ENCODE measurements around the gene TP53. TPM values are rescaled to one million over a fixed set of nuclear protein-coding genes. Genes with fewer than 3 reads are reported as not detected.

The TP53 gene
- total and polyA plus RNA-seq, 8 donors = 50.9 to 90.4 (median 80.6) TPM

DNA sequence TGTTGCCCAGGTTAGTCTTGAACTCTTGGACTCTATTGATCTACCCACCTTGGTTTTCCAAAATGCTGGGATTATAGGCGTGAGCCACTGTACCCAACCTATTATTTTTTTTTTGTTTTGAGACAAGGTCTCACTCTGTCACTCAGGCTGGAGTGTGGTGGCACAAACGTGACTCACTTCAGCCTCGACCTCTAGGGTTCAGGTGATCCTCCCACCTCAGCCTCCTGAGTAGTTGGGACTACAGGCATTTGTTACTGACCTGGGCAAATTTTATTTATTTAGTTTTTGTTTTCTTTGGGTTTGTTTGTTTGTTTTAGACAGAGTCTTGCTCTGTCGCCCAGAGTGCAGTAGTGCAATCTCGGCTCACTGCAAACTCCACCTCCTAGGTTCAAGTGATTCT lies 63.6 kb downstream of the TP53 start:
- no peak overlapping the region for H3K4me3 ChIP-seq
- H3K9me3 ChIP-seq = no peaks in the 10 kb centered on the region
- DNase-seq (no peak), ATAC-seq (no peak)
- H3K4me1 ChIP-seq = peaks cover 10 to 20% of the 10 kb centered on the region in 2 donors
- intact Hi-C loops (cut with DNase I) = no loop called here
- no peaks in the 10 kb centered on the region for H3K27me3 ChIP-seq
- H3K36me3 ChIP-seq = no peaks in the 10 kb centered on the region
- H3K27ac ChIP-seq = no peak overlapping the region
- TF ChIP-seq, protein P1, sequence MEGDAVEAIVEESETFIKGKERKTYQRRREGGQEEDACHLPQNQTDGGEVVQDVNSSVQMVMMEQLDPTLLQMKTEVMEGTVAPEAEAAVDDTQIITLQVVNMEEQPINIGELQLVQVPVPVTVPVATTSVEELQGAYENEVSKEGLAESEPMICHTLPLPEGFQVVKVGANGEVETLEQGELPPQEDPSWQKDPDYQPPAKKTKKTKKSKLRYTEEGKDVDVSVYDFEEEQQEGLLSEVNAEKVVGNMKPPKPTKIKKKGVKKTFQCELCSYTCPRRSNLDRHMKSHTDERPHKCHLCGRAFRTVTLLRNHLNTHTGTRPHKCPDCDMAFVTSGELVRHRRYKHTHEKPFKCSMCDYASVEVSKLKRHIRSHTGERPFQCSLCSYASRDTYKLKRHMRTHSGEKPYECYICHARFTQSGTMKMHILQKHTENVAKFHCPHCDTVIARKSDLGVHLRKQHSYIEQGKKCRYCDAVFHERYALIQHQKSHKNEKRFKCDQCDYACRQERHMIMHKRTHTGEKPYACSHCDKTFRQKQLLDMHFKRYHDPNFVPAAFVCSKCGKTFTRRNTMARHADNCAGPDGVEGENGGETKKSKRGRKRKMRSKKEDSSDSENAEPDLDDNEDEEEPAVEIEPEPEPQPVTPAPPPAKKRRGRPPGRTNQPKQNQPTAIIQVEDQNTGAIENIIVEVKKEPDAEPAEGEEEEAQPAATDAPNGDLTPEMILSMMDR (IDR thresholded peaks at IDR 0.05) = no peak

DNA sequence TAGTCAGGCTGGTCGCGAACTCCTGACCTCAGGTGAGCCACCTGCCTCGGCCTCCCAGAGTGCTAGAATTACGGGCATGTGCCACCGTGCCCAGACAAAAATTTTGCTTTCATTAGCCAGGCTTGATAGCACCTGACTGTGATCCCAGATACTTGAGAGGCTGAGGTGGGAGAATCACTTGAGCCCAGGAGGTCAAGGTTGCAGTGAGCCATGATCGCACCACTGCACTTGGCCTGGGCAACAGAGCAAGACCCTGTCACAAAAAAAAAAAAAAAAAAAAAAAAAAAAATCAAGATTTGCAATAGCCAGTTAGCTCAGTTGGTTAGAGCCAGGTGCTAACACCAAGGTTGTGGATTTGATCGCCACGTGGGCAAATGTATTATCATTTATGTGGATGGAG lies 66.5 kb downstream of the TP53 start:
- TF ChIP-seq, protein P1 (IDR thresholded peaks at IDR 0.05) = no peak
- H3K4me3 ChIP-seq = no peak overlapping the region
- DNase-seq = peak in 1 of 4 donors; percentile 7
- no peak for ATAC-seq
- no peaks in the 10 kb centered on the region for H3K36me3 ChIP-seq
- H3K27me3 ChIP-seq = no peaks in the 10 kb centered on the region
- intact Hi-C loops (cut with DNase I) = no loop called here
- no peak overlapping the region for H3K27ac ChIP-seq
- H3K4me1 ChIP-seq = peaks cover 0 to 2% of the 10 kb centered on the region in 2 donors
- H3K9me3 ChIP-seq = no peaks in the 10 kb centered on the region

DNA sequence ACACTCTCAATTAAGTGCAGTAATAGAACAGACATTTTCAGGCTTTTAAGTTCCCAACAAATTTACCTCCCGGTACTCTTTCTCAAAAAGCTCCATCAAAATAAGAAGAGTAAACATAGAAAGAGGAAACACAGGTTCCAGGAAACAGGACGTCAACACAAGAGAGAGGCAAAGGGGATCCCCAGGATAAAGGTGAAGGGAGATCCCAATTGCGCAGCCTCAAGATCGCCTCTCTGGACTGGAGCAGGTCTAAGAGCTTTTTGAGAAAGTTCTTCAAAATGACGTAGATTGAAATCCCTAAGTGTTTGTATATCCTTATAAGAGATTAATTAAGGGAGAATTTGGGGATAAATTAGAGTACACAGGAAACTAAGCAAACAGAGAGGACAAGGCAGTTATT lies 68.7 kb downstream of the TP53 start:
- no peaks in the 10 kb centered on the region for H3K9me3 ChIP-seq
- intact Hi-C loops (cut with DNase I) = no loop called here
- TF ChIP-seq, protein P1 (IDR thresholded peaks at IDR 0.05) = no peak
- no peak overlapping the region for H3K27ac ChIP-seq
- H3K36me3 ChIP-seq = no peaks in the 10 kb centered on the region
- H3K27me3 ChIP-seq = no peaks in the 10 kb centered on the region
- H3K4me1 ChIP-seq = peaks cover 4 to 6% of the 10 kb centered on the region in 2 donors
- DNase-seq = peak in 1 of 4 donors; percentile 61
- no peak overlapping the region for H3K4me3 ChIP-seq
- ATAC-seq = peak; percentile 16

Other genes starting within 250 kb of the TP53 start
- gene FGF11, start 248.0 kb downstream of the TP53 start, total RNA-seq = 1 to 10 TPM in 1 of 2 donors, under 1 TPM in 1; 0.97 to 1.7 TPM
- 1 to 10 TPM; 1.7 to 2.8 (median 2.3) TPM for gene FGF11, start 248.0 kb downstream of the TP53 start, polyA plus RNA-seq (ENCODE audit: insufficient read length in 6 of 6)
- gene CHRNB1, start 242.4 kb downstream of the TP53 start, total RNA-seq = 10 to 100 TPM; 10.6 to 12.1 TPM
- gene CHRNB1, start 242.4 kb downstream of the TP53 start, polyA plus RNA-seq (ENCODE audit: insufficient read length in 6 of 6) = 10 to 100 TPM in 2 of 6 donors, 1 to 10 TPM in 4; 7.0 to 10.3 (median 9.6) TPM
- 10 to 100 TPM; 46.2 to 63.2 TPM for gene ZBTB4, start 207.9 kb downstream of the TP53 start, total RNA-seq
- 10 to 100 TPM; 39.7 to 49.7 (median 42.8) TPM for gene ZBTB4, start 207.9 kb downstream of the TP53 start, polyA plus RNA-seq (ENCODE audit: insufficient read length in 6 of 6)
- gene SLC35G6, start 206.0 kb downstream of the TP53 start, total RNA-seq = not detected
- gene SLC35G6, start 206.0 kb downstream of the TP53 start, polyA plus RNA-seq (ENCODE audit: insufficient read length in 6 of 6) = under 1 TPM; 0.17 to 0.35 (median 0.35) TPM
- gene POLR2A, start 203.1 kb downstream of the TP53 start, total RNA-seq = 100 to 1,000 TPM in 1 of 2 donors, 10 to 100 TPM in 1; 90.8 to 116 TPM
- gene POLR2A, start 203.1 kb downstream of the TP53 start, polyA plus RNA-seq (ENCODE audit: insufficient read length in 6 of 6) = 100 to 1,000 TPM in 4 of 6 donors, 10 to 100 TPM in 2; 97.2 to 118 (median 109) TPM
- gene TNFSF12, start 138.4 kb downstream of the TP53 start, total RNA-seq = 10 to 100 TPM; 48.5 to 50.5 TPM
- gene TNFSF12, start 138.4 kb downstream of the TP53 start, polyA plus RNA-seq (ENCODE audit: insufficient read length in 6 of 6) = 10 to 100 TPM; 23.6 to 30.7 (median 28.4) TPM
- 10 to 100 TPM; 79.2 to 87.4 TPM for gene TNFSF13, start 128.7 kb downstream of the TP53 start, total RNA-seq
- 10 to 100 TPM; 13.5 to 21.9 (median 19.8) TPM for gene TNFSF13, start 128.7 kb downstream of the TP53 start, polyA plus RNA-seq (ENCODE audit: insufficient read length in 6 of 6)
- gene SENP3, start 125.6 kb downstream of the TP53 start, total RNA-seq = 10 to 100 TPM; 43.5 to 48.6 TPM
- gene SENP3, start 125.6 kb downstream of the TP53 start, polyA plus RNA-seq (ENCODE audit: insufficient read length in 6 of 6) = 10 to 100 TPM; 61.9 to 72.5 (median 69.5) TPM
- gene CD68, start 107.9 kb downstream of the TP53 start, total RNA-seq = 100 to 1,000 TPM; 305 to 427 TPM
- gene CD68, start 107.9 kb downstream of the TP53 start, polyA plus RNA-seq (ENCODE audit: insufficient read length in 6 of 6) = 10 to 100 TPM; 23.1 to 35.7 (median 30.5) TPM
- gene MPDU1, start 103.6 kb downstream of the TP53 start, total RNA-seq = 10 to 100 TPM; 81.4 to 87.5 TPM
- 10 to 100 TPM; 77.8 to 96.1 (median 85.8) TPM for gene MPDU1, start 103.6 kb downstream of the TP53 start, polyA plus RNA-seq (ENCODE audit: insufficient read length in 6 of 6)
- gene SOX15, start 97.4 kb downstream of the TP53 start, total RNA-seq = under 1 TPM in 1 of 2 donors, not detected in 1; 0.31 TPM
- gene SOX15, start 97.4 kb downstream of the TP53 start, polyA plus RNA-seq (ENCODE audit: insufficient read length in 6 of 6) = 1 to 10 TPM; 1.5 to 2.0 (median 1.9) TPM
- gene FXR2, start 72.6 kb downstream of the TP53 start, total RNA-seq = 10 to 100 TPM; 30.6 to 34.6 TPM
- 10 to 100 TPM; 35.9 to 47.5 (median 40.5) TPM for gene FXR2, start 72.6 kb downstream of the TP53 start, polyA plus RNA-seq (ENCODE audit: insufficient read length in 6 of 6)
- gene SAT2, start 59.7 kb downstream of the TP53 start, total RNA-seq = 10 to 100 TPM; 59.8 to 77.3 TPM
- 10 to 100 TPM; 78.2 to 95.9 (median 87.2) TPM for gene SAT2, start 59.7 kb downstream of the TP53 start, polyA plus RNA-seq (ENCODE audit: insufficient read length in 6 of 6)
- under 1 TPM in 1 of 2 donors, not detected in 1; 0.50 TPM for gene SHBG, start 57.4 kb downstream of the TP53 start, total RNA-seq
- 1 to 10 TPM in 5 of 6 donors, under 1 TPM in 1; 0.72 to 2.2 (median 1.3) TPM for gene SHBG, start 57.4 kb downstream of the TP53 start, polyA plus RNA-seq (ENCODE audit: insufficient read length in 6 of 6)
- gene ATP1B2, start 36.6 kb downstream of the TP53 start, total RNA-seq = 1 to 10 TPM in 1 of 2 donors, under 1 TPM in 1; 0.68 to 2.4 TPM
- 10 to 100 TPM; 23.2 to 31.3 (median 28.7) TPM for gene ATP1B2, start 36.6 kb downstream of the TP53 start, polyA plus RNA-seq (ENCODE audit: insufficient read length in 6 of 6)
- gene WRAP53, start 987 bp upstream of the TP53 start, total RNA-seq = 10 to 100 TPM in 1 of 2 donors, 1 to 10 TPM in 1; 9.4 to 10.6 TPM
- 10 to 100 TPM; 13.3 to 16.0 (median 14.0) TPM for gene WRAP53, start 987 bp upstream of the TP53 start, polyA plus RNA-seq (ENCODE audit: insufficient read length in 6 of 6)
- gene EFNB3, start 17.7 kb upstream of the TP53 start, total RNA-seq = 1 to 10 TPM; 1.2 to 3.1 TPM
- 10 to 100 TPM; 23.4 to 34.1 (median 32.1) TPM for gene EFNB3, start 17.7 kb upstream of the TP53 start, polyA plus RNA-seq (ENCODE audit: insufficient read length in 6 of 6)
- 1 to 10 TPM in 1 of 2 donors, under 1 TPM in 1; 0.67 to 3.4 TPM for gene DNAH2, start 30.3 kb upstream of the TP53 start, total RNA-seq
- 1 to 10 TPM; 1.2 to 4.5 (median 2.6) TPM for gene DNAH2, start 30.3 kb upstream of the TP53 start, polyA plus RNA-seq (ENCODE audit: insufficient read length in 6 of 6)
- 10 to 100 TPM; 37.6 to 49.2 TPM for gene KDM6B, start 146.7 kb upstream of the TP53 start, total RNA-seq
- 10 to 100 TPM; 20.1 to 30.4 (median 24.4) TPM for gene KDM6B, start 146.7 kb upstream of the TP53 start, polyA plus RNA-seq (ENCODE audit: insufficient read length in 6 of 6)
- 1 to 10 TPM; 5.7 to 6.5 TPM for gene TMEM88, start 167.6 kb upstream of the TP53 start, total RNA-seq
- 10 to 100 TPM; 10.4 to 25.5 (median 18.3) TPM for gene TMEM88, start 167.6 kb upstream of the TP53 start, polyA plus RNA-seq (ENCODE audit: insufficient read length in 6 of 6)
- gene NAA38, start 170.1 kb upstream of the TP53 start, total RNA-seq = 10 to 100 TPM; 60.5 to 72.6 TPM
- 10 to 100 TPM; 56.3 to 95.7 (median 76.9) TPM for gene NAA38, start 170.1 kb upstream of the TP53 start, polyA plus RNA-seq (ENCODE audit: insufficient read length in 6 of 6)
- gene CYB5D1, start 170.5 kb upstream of the TP53 start, total RNA-seq = 10 to 100 TPM in 1 of 2 donors, 1 to 10 TPM in 1; 9.8 to 12.3 TPM
- gene CYB5D1, start 170.5 kb upstream of the TP53 start, polyA plus RNA-seq (ENCODE audit: insufficient read length in 6 of 6) = 10 to 100 TPM; 14.6 to 25.8 (median 20.9) TPM
- gene CHD3, start 201.3 kb upstream of the TP53 start, total RNA-seq = 100 to 1,000 TPM in 1 of 2 donors, 10 to 100 TPM in 1; 95.3 to 118 TPM
- 100 to 1,000 TPM; 194 to 222 (median 205) TPM for gene CHD3, start 201.3 kb upstream of the TP53 start, polyA plus RNA-seq (ENCODE audit: insufficient read length in 6 of 6)
- 1 to 10 TPM; 4.5 to 5.1 TPM for gene RNF227, start 228.8 kb upstream of the TP53 start, total RNA-seq
- 1 to 10 TPM; 2.8 to 3.4 (median 3.2) TPM for gene RNF227, start 228.8 kb upstream of the TP53 start, polyA plus RNA-seq (ENCODE audit: insufficient read length in 6 of 6)
- gene KCNAB3, start 242.4 kb upstream of the TP53 start, total RNA-seq = 1 to 10 TPM; 2.5 to 3.5 TPM
- gene KCNAB3, start 242.4 kb upstream of the TP53 start, polyA plus RNA-seq (ENCODE audit: insufficient read length in 6 of 6) = 10 to 100 TPM in 5 of 6 donors, 1 to 10 TPM in 1; 9.4 to 12.7 (median 11.5) TPM
- gene TRAPPC1, start 244.5 kb upstream of the TP53 start, total RNA-seq = 100 to 1,000 TPM; 141 to 181 TPM
- gene TRAPPC1, start 244.5 kb upstream of the TP53 start, polyA plus RNA-seq (ENCODE audit: insufficient read length in 6 of 6) = 100 to 1,000 TPM; 123 to 151 (median 139) TPM
- gene CNTROB, start 244.7 kb upstream of the TP53 start, total RNA-seq = 10 to 100 TPM; 38.2 to 50.1 TPM
- 10 to 100 TPM; 77.9 to 87.5 (median 83.6) TPM for gene CNTROB, start 244.7 kb upstream of the TP53 start, polyA plus RNA-seq (ENCODE audit: insufficient read length in 6 of 6)

All from left lung (tissue), 10 donors.